Stimulated activated CD4-positive, alpha-beta T cell treated with anti-CD3 and anti-CD28 coated beads, Interleukin-2, amount 100 ng/mL, for 24 hours (primary cell): ENCODE measurements around the gene OR5L2.
"Not testable (repeated sequence)": the region's sequence is repeated elsewhere in the genome, so short reads cannot be mapped to it uniquely, and the experiment has no call there.

Experiments
- DNase-seq, 2 donors: peaks; one replicate each; pipeline ENCODE4 v3.0.0-alpha.2; 2020

OR5L2 gene

GRCh38 chr11:55826919-55827318 is at the start of gene OR5L2:
TSS of gene OR5L2 (plus strand) at chr11:55827219. CDS start at chr11:55827219, 0 bp downstream.
- DNase-seq: no peak

- DNase-seq: no peak
Observed at GRCh38 chr11:55791606-55792005, 35.4 kb upstream of the OR5L2 start.

- no peak for DNase-seq
Observed at GRCh38 chr11:55793321-55793720, 33.7 kb upstream of the OR5L2 start.

- DNase-seq: no peak
Observed at GRCh38 chr11:55795256-55795655, 31.8 kb upstream of the OR5L2 start, which contains the start of gene OR5D14. TSS of gene OR5D14 (plus strand) at chr11:55795556. CDS start at chr11:55795556, 0 bp downstream.

- DNase-seq: no peak
Observed at GRCh38 chr11:55806248-55806647, 20.8 kb upstream of the OR5L2 start.

GRCh38 chr11:55811067-55811466 is 16.0 kb upstream of the OR5L2 start, which contains the start of gene OR5L1:
TSS of gene OR5L1 (plus strand) at chr11:55811367. CDS start at chr11:55811467, 100 bp downstream.
- DNase-seq: no peak

- DNase-seq: no peak
Observed at GRCh38 chr11:55819330-55819729, 7.7 kb upstream of the OR5L2 start, which contains the start of gene OR5D18. TSS of gene OR5D18 (plus strand) at chr11:55819630. CDS start at chr11:55819630, 0 bp downstream.

- DNase-seq: no peak
Observed at GRCh38 chr11:55838452-55838851, 11.4 kb downstream of the OR5L2 start, which contains the start of gene OR5D16. TSS of gene OR5D16 (plus strand) at chr11:55838752. CDS start at chr11:55838752, 0 bp downstream.

GRCh38 chr11:55847453-55847852 is 20.4 kb downstream of the OR5L2 start:
- no peak for DNase-seq

GRCh38 chr11:55849037-55849436 is 22.0 kb downstream of the OR5L2 start:
- DNase-seq: no peak

- no peak for DNase-seq
Observed at GRCh38 chr11:55852141-55852540, 25.1 kb downstream of the OR5L2 start.

- DNase-seq: no peak
Observed at GRCh38 chr11:55854704-55855103, 27.7 kb downstream of the OR5L2 start.

GRCh38 chr11:55867354-55867753 is 40.3 kb downstream of the OR5L2 start:
- not testable (repeated sequence) for DNase-seq

GRCh38 chr11:55872731-55873130 is 45.7 kb downstream of the OR5L2 start:
- DNase-seq: not testable (repeated sequence)

- DNase-seq: not testable (repeated sequence)
Observed at GRCh38 chr11:55873146-55873545, 46.1 kb downstream of the OR5L2 start.
